Activated B cell treated with CpG ODN at 0.5 μM for 24 hours (primary cell): ENCODE data around the gene ZPBP2. TPM values are rescaled to one million over a fixed set of nuclear protein-coding genes. Genes with fewer than 3 reads are reported as not detected.
"Not testable (repeated sequence)": the region's sequence is repeated elsewhere in the genome, so short reads cannot be mapped to it uniquely, and the experiment has no call there.

ENCODE experiments used
- ATAC-seq: fragments of 200-7000 bp; cut with Tn5 transposase; one replicate; pipeline ENCODE4 v1.10.0; 2021; ENCODE audit warnings: low read depth, mild to moderate bottlenecking, moderate library complexity
- CTCF ChIA-PET: fragments of 350-600 bp; sonication (Branson Sonifier 250); formaldehyde crosslinking; loops from one replicate; lab custom pipeline; 2021; ENCODE audit warnings: antibody characterized with exemption; lab: Charles Lee
- POLR2A ChIA-PET: fragments of 350-600 bp; sonication (Branson Sonifier 250); formaldehyde crosslinking; loops from one replicate; lab custom pipeline; 2021; ENCODE audit warnings: antibody characterized with exemption; lab: Charles Lee
- DNase-seq: peaks from one replicate; pipeline ENCODE4 v3.0.0; 2022
- H3K27ac Mint-ChIP-seq: one replicate; pipeline ENCODE4 v1.8.0; 2020; ENCODE audit warnings: mixed read lengths
- H3K27me3 Mint-ChIP-seq: one replicate; pipeline ENCODE4 v1.8.0; 2021; ENCODE audit warnings: mixed read lengths
- H3K36me3 Mint-ChIP-seq: one replicate; pipeline ENCODE4 v1.8.0; 2021; ENCODE audit warnings: low read depth, mixed read lengths
- H3K4me1 Mint-ChIP-seq: one replicate; pipeline ENCODE4 v1.8.0; 2021; ENCODE audit warnings: mixed read lengths
- H3K4me3 Mint-ChIP-seq: one replicate; pipeline ENCODE4 v1.8.0; 2020; ENCODE audit warnings: mild to moderate bottlenecking, mixed read lengths
- H3K9me3 Mint-ChIP-seq: one replicate; pipeline ENCODE4 v1.8.0; 2020; ENCODE audit warnings: mixed read lengths
- intact Hi-C: fragments of 100-400 bp; cut with micrococcal nuclease; formaldehyde crosslinking; loops from one replicate; pipeline ENCODE4 v1.15.1; 2024
- total RNA-seq: library from RNA; stranded (reverse); gene quantifications from 2 replicates; pipeline ENCODE4 v1.2.3, GENCODE V29; 2022
- TF ChIP-seq, protein P1 (sequence below): fragments of 200-600 bp; IDR thresholded peaks from one replicate; pipeline ENCODE4 v1.8.0; 2022; ENCODE audit warnings: antibody characterized with exemption, mild to moderate bottlenecking

The ZPBP2 gene
- total RNA-seq, 1 donor from 2014 or later = 1.2 TPM

DNA sequence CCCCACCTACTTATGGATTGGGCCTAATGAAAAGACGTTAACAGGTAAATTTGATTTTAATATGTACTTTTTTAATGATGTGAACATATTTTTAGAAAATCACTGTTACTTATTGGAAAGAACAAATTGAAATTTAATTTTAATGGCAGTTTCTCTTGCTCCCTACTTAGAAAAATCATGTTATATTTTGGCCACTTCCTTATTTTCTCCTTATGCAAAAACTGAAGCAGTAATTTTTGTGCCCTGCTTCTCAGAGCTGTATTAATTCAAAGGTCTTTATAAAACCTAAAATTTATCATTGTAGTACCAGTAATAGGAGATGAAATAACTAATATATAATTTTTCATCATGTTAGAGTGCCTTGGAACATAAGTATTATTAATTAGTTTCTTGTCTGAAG lies 2.8 kb downstream of the ZPBP2 start:
- DNase-seq (no peak), ATAC-seq (no peak)
- peaks cover 63% of the 10 kb centered on the region for H3K4me1 Mint-ChIP-seq
- TF ChIP-seq, protein P1, sequence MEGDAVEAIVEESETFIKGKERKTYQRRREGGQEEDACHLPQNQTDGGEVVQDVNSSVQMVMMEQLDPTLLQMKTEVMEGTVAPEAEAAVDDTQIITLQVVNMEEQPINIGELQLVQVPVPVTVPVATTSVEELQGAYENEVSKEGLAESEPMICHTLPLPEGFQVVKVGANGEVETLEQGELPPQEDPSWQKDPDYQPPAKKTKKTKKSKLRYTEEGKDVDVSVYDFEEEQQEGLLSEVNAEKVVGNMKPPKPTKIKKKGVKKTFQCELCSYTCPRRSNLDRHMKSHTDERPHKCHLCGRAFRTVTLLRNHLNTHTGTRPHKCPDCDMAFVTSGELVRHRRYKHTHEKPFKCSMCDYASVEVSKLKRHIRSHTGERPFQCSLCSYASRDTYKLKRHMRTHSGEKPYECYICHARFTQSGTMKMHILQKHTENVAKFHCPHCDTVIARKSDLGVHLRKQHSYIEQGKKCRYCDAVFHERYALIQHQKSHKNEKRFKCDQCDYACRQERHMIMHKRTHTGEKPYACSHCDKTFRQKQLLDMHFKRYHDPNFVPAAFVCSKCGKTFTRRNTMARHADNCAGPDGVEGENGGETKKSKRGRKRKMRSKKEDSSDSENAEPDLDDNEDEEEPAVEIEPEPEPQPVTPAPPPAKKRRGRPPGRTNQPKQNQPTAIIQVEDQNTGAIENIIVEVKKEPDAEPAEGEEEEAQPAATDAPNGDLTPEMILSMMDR = no peak
- ChIA-PET POLR2A (interaction anchor here (0.5 to 4.4 kb wide), 6 partner anchors 9 to 324 kb away, joined by 3 to 39 read pairs (median 6); partner anchors contain the start of gene PSMD3), CTCF (interaction anchor here (1.8 to 7.6 kb wide), 2 partner anchors 108 to 249 kb away, joined by 5 to 61 read pairs; partner anchors contain the start of gene PSMD3)
- H3K27ac Mint-ChIP-seq = peak overlapping the region; percentile 73
- no peaks in the 10 kb centered on the region for H3K27me3 Mint-ChIP-seq
- peaks cover 6% of the 10 kb centered on the region for H3K36me3 Mint-ChIP-seq
- H3K4me3 Mint-ChIP-seq = no peak overlapping the region
- H3K9me3 Mint-ChIP-seq = peaks cover 5% of the 10 kb centered on the region
- intact Hi-C loops = loop anchor here (5.0 kb wide), 1 partner anchor 57 kb away; the partner anchor contains the start of genes LRRC3C and ORMDL3

DNA sequence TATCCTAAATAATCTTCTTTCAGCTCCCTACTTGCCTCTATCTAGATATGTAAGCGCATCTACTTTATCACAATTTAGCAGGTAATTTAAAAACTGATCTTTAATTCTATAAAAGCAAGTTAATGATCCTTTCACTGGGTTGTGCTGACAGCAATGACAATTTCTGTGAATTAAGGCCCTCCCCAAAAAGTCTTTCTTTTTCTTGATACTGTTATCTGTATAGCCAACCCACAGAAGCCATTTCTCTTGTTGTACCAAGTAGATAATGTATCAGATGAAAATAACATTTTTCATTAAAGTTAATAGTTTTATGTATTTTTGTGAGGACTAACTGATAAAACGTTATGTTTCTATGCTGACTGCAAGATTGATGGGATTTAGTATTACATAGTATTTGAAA lies 3.8 kb downstream of the ZPBP2 start:
- Mint-ChIP-seq H3K9me3 (peaks cover 5% of the 10 kb centered on the region), H3K36me3 (peaks cover 6% of the 10 kb centered on the region), H3K4me3 (peak overlapping the region; percentile 19), H3K27ac (peak overlapping the region; percentile 66), H3K4me1 (peaks cover 53% of the 10 kb centered on the region), H3K27me3 (no peaks in the 10 kb centered on the region)
- TF ChIP-seq, protein P1 = no peak
- ChIA-PET POLR2A (interaction anchor here (2.1 to 4.4 kb wide), 2 partner anchors 109 to 117 kb away, joined by 9 to 39 read pairs; partner anchors contain the start of gene PSMD3), CTCF (interaction anchor here (1.7 to 7.6 kb wide), 4 partner anchors 86 to 250 kb away, joined by 5 to 61 read pairs (median 18); partner anchors contain the start of gene PSMD3)
- DNase-seq (no peak), ATAC-seq (no peak)
- intact Hi-C loops = loop anchor here (1.0 to 5.0 kb wide), 3 partner anchors 56 to 108 kb away; partner anchors contain the start of genes LRRC3C, ORMDL3 and PSMD3

DNA sequence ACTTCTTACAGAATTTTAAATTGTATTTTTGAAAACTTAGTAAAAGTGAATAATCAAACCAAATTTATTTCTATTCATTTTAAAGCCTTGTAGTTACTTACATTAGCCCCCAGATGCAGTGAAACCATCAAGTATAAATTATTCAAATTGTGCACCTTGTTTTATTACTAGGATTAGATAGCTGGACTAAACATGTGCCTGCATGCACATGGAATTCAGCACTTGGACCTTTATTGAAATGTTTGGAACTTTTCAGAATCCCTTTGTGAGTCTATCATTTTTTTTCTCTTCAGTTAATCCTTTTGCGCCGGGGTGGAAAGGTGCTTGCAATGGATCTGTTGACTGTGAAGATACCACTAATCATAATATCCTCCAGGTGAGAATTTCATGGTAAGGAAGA lies 4.7 kb downstream of the ZPBP2 start:
- Mint-ChIP-seq H3K4me1 (peaks cover 43% of the 10 kb centered on the region), H3K36me3 (peaks cover 4% of the 10 kb centered on the region), H3K9me3 (peaks cover 5% of the 10 kb centered on the region), H3K27me3 (no peaks in the 10 kb centered on the region), H3K4me3 (peak overlapping the region; percentile 58), H3K27ac (peak overlapping the region; percentile 62)
- DNase-seq (no peak), ATAC-seq (peak; percentile 45)
- POLR2A ChIA-PET = interaction anchor here (0.7 to 4.4 kb wide), 6 partner anchors 80 to 120 kb away, joined by 3 to 39 read pairs (median 4); partner anchors contain the start of gene PSMD3
- intact Hi-C loops = loop anchor here (1.0 to 5.0 kb wide), 4 partner anchors 55 to 155 kb away; partner anchors contain the start of genes LRRC3C, ORMDL3 and PSMD3
- TF ChIP-seq, protein P1 = no peak
- CTCF ChIA-PET = interaction anchor here (0.8 to 7.6 kb wide), 16 partner anchors 15 to 251 kb away, joined by 3 to 61 read pairs (median 4); partner anchors contain the start of gene PSMD3

DNA sequence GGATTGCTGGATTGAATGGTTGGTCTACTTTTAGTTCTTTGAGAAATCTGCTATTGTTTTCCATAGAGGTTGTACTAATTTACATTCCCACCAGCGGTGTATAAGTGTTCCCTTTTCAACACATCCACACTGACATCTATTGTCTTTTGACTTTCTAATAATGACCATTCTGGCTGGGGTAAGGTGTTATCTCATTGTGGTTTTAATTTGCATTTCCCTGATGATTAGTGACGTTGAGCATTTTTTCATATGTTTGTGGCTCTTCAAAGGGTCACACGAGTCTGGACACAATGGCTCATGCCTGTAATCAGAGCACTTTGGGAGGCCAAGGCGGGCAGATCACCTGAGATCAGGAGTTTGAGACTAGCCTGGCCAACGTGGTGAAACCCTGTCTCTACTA lies 18.1 kb downstream of the ZPBP2 start:
- DNase-seq, intact Hi-C loops, H3K27ac Mint-ChIP-seq, POLR2A ChIA-PET, H3K4me3 Mint-ChIP-seq, CTCF ChIA-PET, ATAC-seq, H3K9me3 Mint-ChIP-seq, H3K27me3 Mint-ChIP-seq, H3K4me1 Mint-ChIP-seq, H3K36me3 Mint-ChIP-seq: not testable (repeated sequence)

DNA sequence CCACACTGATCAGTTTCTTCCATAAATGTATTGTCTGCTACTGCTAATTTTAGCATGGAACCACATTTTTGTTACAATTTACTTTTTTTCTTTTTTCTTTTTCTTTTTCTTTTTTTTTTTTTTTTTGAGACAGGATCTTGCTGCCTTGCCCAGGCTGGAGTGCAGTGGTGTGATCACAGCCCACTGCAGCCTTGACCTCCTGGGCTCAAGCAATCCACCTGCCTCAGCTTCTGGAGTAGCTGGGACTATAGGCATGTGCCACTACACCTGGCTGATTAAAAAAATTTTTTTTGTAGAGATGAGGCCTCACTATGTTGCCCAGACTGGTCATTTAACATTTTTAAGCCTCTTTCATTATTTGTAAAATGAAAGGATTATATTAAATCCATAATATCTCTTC lies 19.1 kb downstream of the ZPBP2 start:
- ATAC-seq = no peak

More for the DNA sequence above, 19.1 kb downstream of the ZPBP2 start:
- intact Hi-C loops = no loop called here
- TF ChIP-seq, protein P1 = no peak
- Mint-ChIP-seq H3K4me3 (no peak overlapping the region), H3K27ac (no peak overlapping the region), H3K9me3 (no peaks in the 10 kb centered on the region), H3K4me1 (peaks cover 6% of the 10 kb centered on the region), H3K27me3 (no peaks in the 10 kb centered on the region), H3K36me3 (no peaks in the 10 kb centered on the region)
- no peak for DNase-seq
- ChIA-PET CTCF (interaction anchor here (1.1 kb wide), 1 partner anchor 14 kb away, joined by 4 read pairs; no protein-coding TSS in a partner anchor), POLR2A (no interaction called here)
